ENCODE results near the gene BEGAIN.

Gene BEGAIN

DNA sequence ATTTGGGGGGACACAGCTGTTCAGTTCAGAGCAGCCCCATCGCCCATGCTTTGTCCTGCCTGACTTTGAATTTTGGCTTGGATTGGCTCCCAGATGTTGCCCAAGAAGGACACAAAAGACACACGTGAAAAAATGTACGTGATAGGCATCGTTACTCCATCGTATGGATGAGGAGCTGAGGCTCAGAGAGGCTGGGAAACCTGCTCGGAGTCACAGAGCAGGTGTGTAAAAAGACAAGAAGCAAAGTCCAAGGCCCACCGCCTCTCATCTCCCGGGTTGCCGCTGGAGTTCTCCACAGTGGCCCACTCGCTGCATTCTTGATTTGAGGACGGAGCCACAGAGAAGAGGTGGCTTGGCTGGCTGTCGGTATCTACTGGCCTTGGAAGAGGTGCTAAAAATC, 41.0 kb upstream of the BEGAIN start:
- no peak for DNase-seq (ENCODE audit: low spot score)
- in situ Hi-C loops (cut with MboI; ENCODE audit: low sequenced_read_pairs, unreplicated experiment): loop anchor here (25.0 kb wide), 1 partner anchor 341 kb away; no protein-coding TSS in a partner anchor
- TF ChIP-seq, protein P1, sequence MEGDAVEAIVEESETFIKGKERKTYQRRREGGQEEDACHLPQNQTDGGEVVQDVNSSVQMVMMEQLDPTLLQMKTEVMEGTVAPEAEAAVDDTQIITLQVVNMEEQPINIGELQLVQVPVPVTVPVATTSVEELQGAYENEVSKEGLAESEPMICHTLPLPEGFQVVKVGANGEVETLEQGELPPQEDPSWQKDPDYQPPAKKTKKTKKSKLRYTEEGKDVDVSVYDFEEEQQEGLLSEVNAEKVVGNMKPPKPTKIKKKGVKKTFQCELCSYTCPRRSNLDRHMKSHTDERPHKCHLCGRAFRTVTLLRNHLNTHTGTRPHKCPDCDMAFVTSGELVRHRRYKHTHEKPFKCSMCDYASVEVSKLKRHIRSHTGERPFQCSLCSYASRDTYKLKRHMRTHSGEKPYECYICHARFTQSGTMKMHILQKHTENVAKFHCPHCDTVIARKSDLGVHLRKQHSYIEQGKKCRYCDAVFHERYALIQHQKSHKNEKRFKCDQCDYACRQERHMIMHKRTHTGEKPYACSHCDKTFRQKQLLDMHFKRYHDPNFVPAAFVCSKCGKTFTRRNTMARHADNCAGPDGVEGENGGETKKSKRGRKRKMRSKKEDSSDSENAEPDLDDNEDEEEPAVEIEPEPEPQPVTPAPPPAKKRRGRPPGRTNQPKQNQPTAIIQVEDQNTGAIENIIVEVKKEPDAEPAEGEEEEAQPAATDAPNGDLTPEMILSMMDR (IDR thresholded peaks at IDR 0.05; ENCODE audit: borderline replicate concordance, control extremely low read depth, extremely low read depth, insufficient read depth, missing control alignments): no peak

DNA sequence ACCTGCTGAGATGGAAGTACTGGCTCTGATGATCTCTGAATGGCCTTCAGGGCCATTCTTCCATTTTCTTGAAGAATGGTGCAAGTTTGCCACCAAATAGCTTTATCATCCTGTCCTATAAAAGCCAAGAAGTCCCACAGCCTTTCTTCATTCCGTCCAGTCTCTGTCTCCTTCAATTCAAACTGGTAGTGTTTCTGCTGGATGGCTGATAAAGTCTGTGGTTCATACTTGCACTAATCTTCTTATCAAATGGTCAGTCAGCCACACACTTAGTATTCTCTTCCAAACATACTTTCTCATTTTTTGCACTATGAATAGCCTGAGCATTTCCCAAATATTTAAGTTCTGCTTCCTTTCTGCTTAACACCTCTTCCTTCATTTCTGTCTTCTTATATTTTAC, 39.4 kb upstream of the BEGAIN start:
- in situ Hi-C loops (cut with MboI; ENCODE audit: low sequenced_read_pairs, unreplicated experiment): loop anchor here (25.0 kb wide), 1 partner anchor 339 kb away; no protein-coding TSS in a partner anchor
- TF ChIP-seq, protein P1 (IDR thresholded peaks at IDR 0.05; ENCODE audit: borderline replicate concordance, control extremely low read depth, extremely low read depth, insufficient read depth, missing control alignments): no peak
- DNase-seq (ENCODE audit: low spot score): no peak

DNA sequence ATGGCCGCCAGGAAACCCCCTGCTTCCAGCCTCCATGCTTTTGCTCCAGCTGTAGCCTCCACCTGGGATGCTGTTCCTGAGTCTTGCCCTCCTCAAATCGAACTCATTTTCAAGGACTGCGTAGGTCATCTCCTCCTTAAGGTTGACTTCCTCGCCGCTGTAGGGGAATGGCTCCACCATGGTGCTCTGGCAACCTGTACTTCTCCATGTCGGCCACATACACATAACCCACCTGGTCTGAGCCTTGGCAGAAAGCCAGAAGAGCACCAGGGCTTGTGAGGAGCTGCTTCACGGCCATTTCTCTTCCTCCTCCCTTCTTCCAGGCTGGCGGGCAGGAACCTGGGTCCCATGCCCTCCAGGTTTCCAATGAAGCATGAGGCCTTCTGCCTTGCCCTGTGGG, 36.7 kb upstream of the BEGAIN start:
- TF ChIP-seq, protein P1 (IDR thresholded peaks at IDR 0.05; ENCODE audit: borderline replicate concordance, control extremely low read depth, extremely low read depth, insufficient read depth, missing control alignments): no peak
- DNase-seq (ENCODE audit: low spot score): no peak
- in situ Hi-C loops (cut with MboI; ENCODE audit: low sequenced_read_pairs, unreplicated experiment): no loop called here

DNA sequence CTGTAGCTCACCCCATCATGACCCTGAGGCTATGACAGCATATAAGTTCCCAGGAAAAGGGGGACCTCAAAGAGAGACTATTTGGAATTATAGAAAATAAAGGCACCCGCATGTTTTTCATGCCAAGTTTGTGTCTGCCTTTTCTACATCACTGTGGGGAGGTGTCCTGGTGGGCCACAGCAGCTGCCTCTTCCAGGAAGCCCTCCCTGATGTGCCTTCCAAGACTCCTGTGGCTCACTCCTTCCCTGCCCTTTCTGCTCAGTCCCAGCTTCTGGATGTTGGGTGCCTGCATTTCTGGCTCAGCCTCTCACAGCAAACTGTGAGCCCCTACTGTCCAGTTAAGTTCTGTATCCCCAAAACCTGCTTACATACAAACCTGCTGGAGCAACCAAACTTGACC, 36.3 kb upstream of the BEGAIN start:
- DNase-seq (ENCODE audit: low spot score): no peak
- in situ Hi-C loops (cut with MboI; ENCODE audit: low sequenced_read_pairs, unreplicated experiment): no loop called here

DNA sequence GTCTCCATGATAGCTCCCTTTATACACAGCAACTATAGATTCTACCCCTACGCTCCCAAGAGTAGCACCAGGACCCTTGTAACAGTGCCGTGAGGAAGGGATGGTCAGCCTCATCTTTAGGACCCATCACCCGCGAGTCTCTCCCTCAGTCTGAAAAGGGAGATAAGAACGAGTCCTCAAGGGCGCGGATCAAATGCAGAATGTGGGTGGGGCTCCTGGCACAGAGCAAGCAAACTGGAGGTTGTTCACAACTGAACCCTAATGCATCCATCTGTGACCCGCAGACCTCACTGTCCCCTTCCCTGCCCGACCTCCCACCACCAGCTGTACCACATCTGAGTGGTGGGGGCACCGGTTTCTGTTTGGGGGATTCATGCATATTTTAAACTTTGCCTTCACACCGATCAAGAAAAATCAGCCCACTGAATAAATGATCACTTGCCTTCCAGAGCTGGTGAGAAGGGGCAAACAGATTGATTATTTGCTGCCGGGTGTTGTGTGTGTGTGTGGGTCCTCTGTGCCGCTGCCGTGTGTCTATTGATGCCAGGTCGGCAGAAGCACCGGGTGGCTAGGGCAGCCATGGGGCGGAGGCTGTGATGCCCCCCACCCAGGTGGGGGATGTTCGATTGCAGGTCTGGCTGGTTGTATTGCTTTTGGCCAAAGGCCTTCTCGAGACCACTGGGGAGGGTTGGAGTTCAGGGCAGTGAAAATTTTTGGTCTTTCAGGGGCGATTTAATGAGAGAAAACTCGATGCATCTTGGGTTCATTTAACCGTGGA, 35.7 kb upstream of the BEGAIN start:
- no peak for DNase-seq (ENCODE audit: low spot score)
- TF ChIP-seq, protein P1 (IDR thresholded peaks at IDR 0.05; ENCODE audit: borderline replicate concordance, control extremely low read depth, extremely low read depth, insufficient read depth, missing control alignments): no peak
- in situ Hi-C loops (cut with MboI; ENCODE audit: low sequenced_read_pairs, unreplicated experiment): no loop called here

More for the DNA sequence above, 36.3 kb upstream of the BEGAIN start:
- TF ChIP-seq, protein P1 (IDR thresholded peaks at IDR 0.05; ENCODE audit: borderline replicate concordance, control extremely low read depth, extremely low read depth, insufficient read depth, missing control alignments): no peak

DNA sequence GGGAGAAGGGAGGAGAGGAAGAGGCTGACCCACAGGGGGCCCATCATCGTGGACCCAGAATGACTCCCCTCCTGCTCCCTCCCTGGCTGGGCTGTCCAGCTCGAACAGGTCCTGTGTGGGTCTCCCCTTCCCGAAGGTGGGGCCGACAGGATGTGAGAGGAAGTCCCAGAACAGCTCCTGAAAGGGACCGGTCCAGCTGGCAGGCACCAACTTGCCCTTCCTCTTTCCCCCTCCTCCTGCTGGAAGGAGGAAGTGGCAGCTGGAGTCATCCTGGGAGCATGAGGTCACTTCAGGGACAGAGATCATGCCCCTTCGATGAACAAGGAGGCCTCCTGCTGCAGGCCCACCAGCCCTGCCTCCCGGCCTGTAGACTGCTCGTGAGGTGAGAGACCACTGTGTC, 35.0 kb upstream of the BEGAIN start:
- TF ChIP-seq, protein P1 (IDR thresholded peaks at IDR 0.05; ENCODE audit: borderline replicate concordance, control extremely low read depth, extremely low read depth, insufficient read depth, missing control alignments): no peak
- DNase-seq (ENCODE audit: low spot score): no peak
- in situ Hi-C loops (cut with MboI; ENCODE audit: low sequenced_read_pairs, unreplicated experiment): no loop called here
